SK-N-SH (cell line): ENCODE data around the gene TBXA2R. TPM values are rescaled to one million over a fixed set of nuclear protein-coding genes. Genes with fewer than 3 reads are reported as not detected.

Experiments used
- CTCF ChIA-PET: fragments of 300-600, 350-600 bp; formaldehyde crosslinking; extraction: SDS; loops from one replicate; lab custom pipeline; 2021; lab: Yijun Ruan, JAX
- POLR2A ChIA-PET: fragments of 350-600 bp; sonication (Branson Sonifier 250); formaldehyde crosslinking; extraction: SDS; loops from one replicate; lab custom pipeline; 2020; ENCODE audit warnings: antibody characterized with exemption, inconsistent platforms; lab: Yijun Ruan, JAX
- DNase-seq: peaks from one replicate; pipeline ENCODE4 v3.0.0; 2012
- H2AFZ ChIP-seq: fragments of 200-600 bp; sonication (generic); 2 replicates; pipeline ENCODE4 v1.8.1; 2016; ENCODE audit warnings: antibody characterized with exemption, mild to moderate bottlenecking, low read depth
- H3F3A ChIP-seq: fragments of 200-600 bp; sonication (generic); replicated peaks from 2 replicates; pipeline ENCODE3; 2016; ENCODE audit warnings: antibody characterized with exemption, mild to moderate bottlenecking; ENCODE audit not compliant: insufficient read depth
- H3K27ac ChIP-seq, 2 experiments: fragments of 200-500 bp in 1 of 2; fragments of 200-600 bp in 1 of 2; sonication (Bioruptor generic) in 1 of 2; sonication (generic), shearing (Covaris generic) in 1 of 2; 2 replicates each; pipeline versions ENCODE4 v1.5.1 to v1.6.1; 2014 to 2016; ENCODE audit warnings: low read depth in 2 of 2, inconsistent platforms in 1 of 2, low read length in 1 of 2, mild to moderate bottlenecking in 1 of 2, mixed read lengths in 1 of 2
- H3K27me3 ChIP-seq: fragments of 200-600 bp; sonication (generic), shearing (Covaris generic); 2 replicates; pipeline ENCODE4 v1.6.1; 2016; ENCODE audit warnings: mixed run types; ENCODE audit not compliant: insufficient read depth
- H3K36me3 ChIP-seq, 2 experiments: fragments of 200-500 bp in 1 of 2; fragments of 200-600 bp in 1 of 2; sonication (Bioruptor generic) in 1 of 2; sonication (generic) in 1 of 2; replicated peaks in 1 of 2; 2 replicates each; pipeline versions ENCODE3 to v1.5.1; 2014 to 2016; ENCODE audit warnings: low read length in 1 of 2, mild to moderate bottlenecking in 1 of 2; ENCODE audit not compliant: insufficient read depth in 2 of 2, control insufficient read depth in 1 of 2
- H3K4me1 ChIP-seq, 2 experiments: fragments of 200-500 bp in 1 of 2; fragments of 200-600 bp in 1 of 2; sonication (Bioruptor generic) in 1 of 2; sonication (generic), shearing (Covaris generic) in 1 of 2; 2 replicates each; pipeline versions ENCODE4 v1.5.1 to v1.6.1; 2014 to 2016; ENCODE audit warnings: low read depth in 1 of 2, low read length in 1 of 2, mixed run types in 1 of 2; ENCODE audit not compliant: insufficient read depth in 2 of 2, control insufficient read depth in 1 of 2
- H3K4me2 ChIP-seq: fragments of 200-600 bp; sonication (generic), shearing (Covaris generic); 2 replicates; pipeline ENCODE4 v1.6.1; 2017; ENCODE audit warnings: mixed run types
- H3K4me3 ChIP-seq, 2 experiments: fragments of 200-500 bp in 1 of 2; fragments of 200-600 bp in 1 of 2; sonication (Bioruptor generic) in 1 of 2; sonication (generic), shearing (Covaris generic) in 1 of 2; 2 replicates each; pipeline versions ENCODE4 v1.5.1 to v1.8.1; 2014 to 2016; ENCODE audit warnings: low read depth in 2 of 2, inconsistent platforms in 1 of 2, low read length in 1 of 2, mild to moderate bottlenecking in 1 of 2, mixed read lengths in 1 of 2, moderate library complexity in 1 of 2
- H3K79me2 ChIP-seq: fragments of 200-600 bp; sonication (generic); 2 replicates; pipeline ENCODE4 v1.8.1; 2017; ENCODE audit warnings: mild to moderate bottlenecking; ENCODE audit not compliant: insufficient read depth
- H3K9ac ChIP-seq: fragments of 200-600 bp; sonication (generic); 2 replicates; pipeline ENCODE4 v1.6.1; 2017; ENCODE audit warnings: mixed run types
- H3K9me2 ChIP-seq: fragments of 200-600 bp; sonication (generic); 2 replicates; pipeline ENCODE4 v1.6.1; 2017; ENCODE audit warnings: mixed run types
- H3K9me3 ChIP-seq: fragments of 200-600 bp; sonication (generic); 2 replicates; pipeline ENCODE4 v1.6.1; 2017; ENCODE audit warnings: mixed run types, mild to moderate bottlenecking, moderate library complexity
- H4K20me1 ChIP-seq: fragments of 200-600 bp; sonication (generic); 2 replicates; pipeline ENCODE4 v1.6.1; 2017; ENCODE audit warnings: mild to moderate bottlenecking, mixed run types; ENCODE audit not compliant: insufficient read depth
- CHD2 ChIP-seq: fragments of 150-350 bp; IDR thresholded peaks from 2 replicates; pipeline ENCODE4 v1.6.1; 2018; ENCODE audit warnings: low read length; ENCODE audit not compliant: partially characterized antibody
- FOXJ3 ChIP-seq: sonication (generic); formaldehyde crosslinking; IDR thresholded peaks from 2 replicates; pipeline ENCODE4 v1.5.1; 2020; ENCODE audit warnings: mild to moderate bottlenecking, missing genetic modification reagents
- NRF1 ChIP-seq: IDR thresholded peaks from 2 replicates; pipeline ENCODE4 v1.6.1; 2012; ENCODE audit warnings: low read depth, mild to moderate bottlenecking, low read length
- SIN3A ChIP-seq: IDR thresholded peaks from 2 replicates; pipeline ENCODE4 v1.6.1; 2012; ENCODE audit warnings: low read depth, mild to moderate bottlenecking, low read length, moderate library complexity, borderline replicate concordance
- WGBS: methylation state at CpG from one replicate; pipeline ENCODE4 v1.1.6; 2017; ENCODE audit warnings: low lambda C conversion rate; 5-methylcytosine and 5-hydroxymethylcytosine counted together
- polyA plus RNA-seq, 3 experiments: library from polyadenylated mRNA; depleted of rRNA; stranded (reverse); fragments of >200 nt; gene quantifications; 2 replicates each; pipeline ENCODE4 v1.2.3, GENCODE V29; 2012
- TF ChIP-seq, protein P1 (sequence below): fragments of 150-350 bp; IDR thresholded peaks from 2 replicates; pipeline ENCODE4 v1.6.1; 2017; ENCODE audit warnings: antibody characterized with exemption, low read length, low read depth, borderline replicate concordance
- TF ChIP-seq, protein P2 (sequence below): fragments of 200-600 bp; sonication (generic); IDR thresholded peaks from 2 replicates; pipeline ENCODE4 v1.6.1; 2017; ENCODE audit warnings: antibody characterized with exemption, mild to moderate bottlenecking, moderate library complexity
- TF ChIP-seq, protein P3 (sequence below): IDR thresholded peaks from 2 replicates; pipeline ENCODE4 v1.6.1; 2012; ENCODE audit warnings: mild to moderate bottlenecking, low read depth, low read length, moderate library complexity

The TBXA2R gene
- polyA plus RNA-seq, 1 of the 3 experiments (the other 2 are of a cell fraction), result 0.92 TPM

DNA sequence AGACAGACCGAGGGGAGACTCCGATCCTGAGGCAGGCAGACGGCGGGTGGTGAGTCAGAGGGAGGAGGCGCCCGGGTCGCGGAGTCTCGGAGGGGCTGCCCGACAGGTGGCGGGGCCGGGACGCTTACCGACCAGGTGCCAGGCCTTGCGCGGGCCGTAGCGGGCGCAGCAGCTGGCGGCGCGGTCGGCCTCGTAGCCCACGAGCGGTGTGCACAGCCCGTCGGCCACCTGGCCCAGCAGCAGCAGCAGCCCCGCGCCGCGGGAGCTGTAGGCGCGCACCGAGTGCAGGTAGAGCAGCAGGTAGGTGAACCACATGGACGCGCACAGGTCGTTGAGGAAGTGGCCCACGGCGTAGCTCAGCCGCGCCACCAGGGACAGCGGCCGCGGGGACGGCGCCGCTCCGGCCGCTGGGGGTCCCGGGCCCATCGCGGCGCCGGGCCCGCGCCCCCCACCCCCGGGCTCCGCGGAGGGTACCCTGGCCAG lies 49.7 kb downstream of the TBXA2R start:
- CTCF ChIA-PET, result interaction anchor here (0.8 to 7.3 kb wide), 8 partner anchors 10 to 281 kb away, joined by 3 to 73 read pairs (median 4); partner anchors contain the start of gene TEKTIP1
- WGBS, result 0% methylated on average over 6 of the region's 60 CpGs
- DNase-seq, result peak; percentile 74
- Histone ChIP-seq H2AFZ (peak overlapping the region; percentile 99; the same call in 1 of the 2 replicates), H4K20me1 (peaks cover 11% of the 10 kb centered on the region; the same call in 1 of the 2 replicates), H3K9me2 (no peaks in the 10 kb centered on the region), H3F3A (no peaks in the 10 kb centered on the region), H3K27me3 (no peaks in the 10 kb centered on the region), H3K9ac (peak overlapping the region; percentile 58), H3K36me3 (no peaks in the 10 kb centered on the region), H3K4me3 (peak overlapping the region; percentile 67 to 98), H3K27ac (no peak overlapping the region; a peak in 1 of 4 replicates), H3K4me1 (peaks cover 3 to 15% of the 10 kb centered on the region in 2 experiments; a peak in 1 of 4 replicates), H3K4me2 (peak overlapping the region; percentile 97), H3K9me3 (no peaks in the 10 kb centered on the region), H3K79me2 (peaks cover 49% of the 10 kb centered on the region)
- POLR2A ChIA-PET, result interaction anchor here (0.6 to 1.1 kb wide), 3 partner anchors 17 to 206 kb away, joined by 3 to 5 read pairs (median 3); no protein-coding TSS in a partner anchor
- TF ChIP-seq, protein P1, sequence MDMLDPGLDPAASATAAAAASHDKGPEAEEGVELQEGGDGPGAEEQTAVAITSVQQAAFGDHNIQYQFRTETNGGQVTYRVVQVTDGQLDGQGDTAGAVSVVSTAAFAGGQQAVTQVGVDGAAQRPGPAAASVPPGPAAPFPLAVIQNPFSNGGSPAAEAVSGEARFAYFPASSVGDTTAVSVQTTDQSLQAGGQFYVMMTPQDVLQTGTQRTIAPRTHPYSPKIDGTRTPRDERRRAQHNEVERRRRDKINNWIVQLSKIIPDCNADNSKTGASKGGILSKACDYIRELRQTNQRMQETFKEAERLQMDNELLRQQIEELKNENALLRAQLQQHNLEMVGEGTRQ, result no peak
- TF ChIP-seq, protein P2, sequence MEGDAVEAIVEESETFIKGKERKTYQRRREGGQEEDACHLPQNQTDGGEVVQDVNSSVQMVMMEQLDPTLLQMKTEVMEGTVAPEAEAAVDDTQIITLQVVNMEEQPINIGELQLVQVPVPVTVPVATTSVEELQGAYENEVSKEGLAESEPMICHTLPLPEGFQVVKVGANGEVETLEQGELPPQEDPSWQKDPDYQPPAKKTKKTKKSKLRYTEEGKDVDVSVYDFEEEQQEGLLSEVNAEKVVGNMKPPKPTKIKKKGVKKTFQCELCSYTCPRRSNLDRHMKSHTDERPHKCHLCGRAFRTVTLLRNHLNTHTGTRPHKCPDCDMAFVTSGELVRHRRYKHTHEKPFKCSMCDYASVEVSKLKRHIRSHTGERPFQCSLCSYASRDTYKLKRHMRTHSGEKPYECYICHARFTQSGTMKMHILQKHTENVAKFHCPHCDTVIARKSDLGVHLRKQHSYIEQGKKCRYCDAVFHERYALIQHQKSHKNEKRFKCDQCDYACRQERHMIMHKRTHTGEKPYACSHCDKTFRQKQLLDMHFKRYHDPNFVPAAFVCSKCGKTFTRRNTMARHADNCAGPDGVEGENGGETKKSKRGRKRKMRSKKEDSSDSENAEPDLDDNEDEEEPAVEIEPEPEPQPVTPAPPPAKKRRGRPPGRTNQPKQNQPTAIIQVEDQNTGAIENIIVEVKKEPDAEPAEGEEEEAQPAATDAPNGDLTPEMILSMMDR, result peak; percentile 22; the same call in 1 of the 2 replicates
- TF ChIP-seq CHD2 (no peak), SIN3A (0 out of 2 replicates have a peak, but pooled peaks have one; percentile 17), FOXJ3 (CRISPR knock-in tag) (no peak), NRF1 (no peak)
- TF ChIP-seq, protein P3, sequence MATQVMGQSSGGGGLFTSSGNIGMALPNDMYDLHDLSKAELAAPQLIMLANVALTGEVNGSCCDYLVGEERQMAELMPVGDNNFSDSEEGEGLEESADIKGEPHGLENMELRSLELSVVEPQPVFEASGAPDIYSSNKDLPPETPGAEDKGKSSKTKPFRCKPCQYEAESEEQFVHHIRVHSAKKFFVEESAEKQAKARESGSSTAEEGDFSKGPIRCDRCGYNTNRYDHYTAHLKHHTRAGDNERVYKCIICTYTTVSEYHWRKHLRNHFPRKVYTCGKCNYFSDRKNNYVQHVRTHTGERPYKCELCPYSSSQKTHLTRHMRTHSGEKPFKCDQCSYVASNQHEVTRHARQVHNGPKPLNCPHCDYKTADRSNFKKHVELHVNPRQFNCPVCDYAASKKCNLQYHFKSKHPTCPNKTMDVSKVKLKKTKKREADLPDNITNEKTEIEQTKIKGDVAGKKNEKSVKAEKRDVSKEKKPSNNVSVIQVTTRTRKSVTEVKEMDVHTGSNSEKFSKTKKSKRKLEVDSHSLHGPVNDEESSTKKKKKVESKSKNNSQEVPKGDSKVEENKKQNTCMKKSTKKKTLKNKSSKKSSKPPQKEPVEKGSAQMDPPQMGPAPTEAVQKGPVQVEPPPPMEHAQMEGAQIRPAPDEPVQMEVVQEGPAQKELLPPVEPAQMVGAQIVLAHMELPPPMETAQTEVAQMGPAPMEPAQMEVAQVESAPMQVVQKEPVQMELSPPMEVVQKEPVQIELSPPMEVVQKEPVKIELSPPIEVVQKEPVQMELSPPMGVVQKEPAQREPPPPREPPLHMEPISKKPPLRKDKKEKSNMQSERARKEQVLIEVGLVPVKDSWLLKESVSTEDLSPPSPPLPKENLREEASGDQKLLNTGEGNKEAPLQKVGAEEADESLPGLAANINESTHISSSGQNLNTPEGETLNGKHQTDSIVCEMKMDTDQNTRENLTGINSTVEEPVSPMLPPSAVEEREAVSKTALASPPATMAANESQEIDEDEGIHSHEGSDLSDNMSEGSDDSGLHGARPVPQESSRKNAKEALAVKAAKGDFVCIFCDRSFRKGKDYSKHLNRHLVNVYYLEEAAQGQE, result 0 out of 2 replicates have a peak, but pooled peaks have one; percentile 64
